ENCODE measurements around the gene DCDC1.

DCDC1 gene

GRCh38 chr11:31236143-31236542 lies 133.4 kb downstream of the DCDC1 start:
- no peak for DNase-seq (ENCODE audit: low spot score)

DNA sequence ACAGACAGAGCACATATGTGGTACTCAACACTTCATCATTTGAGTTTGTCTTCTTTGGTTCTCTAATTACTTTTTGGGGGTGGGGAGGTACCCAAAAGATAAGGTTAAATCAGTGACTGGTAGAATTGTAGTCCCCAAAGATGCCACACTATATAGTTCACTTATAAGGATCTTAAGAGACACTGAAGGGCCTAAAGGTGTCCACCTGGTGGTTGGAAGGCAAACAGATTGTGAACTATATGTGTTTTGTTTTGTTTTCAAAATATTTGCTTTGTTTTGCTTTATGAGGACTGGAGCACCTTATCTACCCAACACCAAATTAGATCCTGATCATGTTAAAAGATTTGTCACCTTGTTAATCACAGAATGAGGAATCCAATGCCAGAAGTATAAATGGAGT lies 136.1 kb downstream of the DCDC1 start:
- peak; percentile 20 for DNase-seq (ENCODE audit: low spot score)

GRCh38 chr11:31231601-31232000 lies 137.9 kb downstream of the DCDC1 start:
- no peak for DNase-seq (ENCODE audit: low spot score)

- DNase-seq (ENCODE audit: low spot score): no peak
These were observed 150.7 kb downstream of the DCDC1 start for GRCh38 chr11:31218847-31219246.

DNA sequence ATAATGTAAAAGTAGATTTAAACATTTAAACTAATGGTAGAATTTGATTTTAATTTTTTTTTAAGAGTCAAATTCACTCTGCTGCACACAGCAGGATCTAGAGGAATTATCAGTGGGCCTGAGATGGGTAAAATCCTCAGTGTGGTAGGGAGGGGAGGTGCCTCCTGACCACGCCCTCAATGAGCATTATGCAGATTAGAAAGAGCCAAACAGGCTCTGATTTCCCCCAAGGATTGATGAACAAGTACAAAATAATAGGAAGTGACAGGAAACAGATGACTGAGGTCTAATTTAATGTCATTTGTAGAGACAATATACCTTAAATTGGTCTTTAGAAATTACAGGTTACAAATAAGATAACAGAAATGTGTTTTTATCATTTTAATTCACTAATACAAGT lies 155.2 kb downstream of the DCDC1 start:
- DNase-seq (ENCODE audit: low spot score): peak; percentile 42

DNA sequence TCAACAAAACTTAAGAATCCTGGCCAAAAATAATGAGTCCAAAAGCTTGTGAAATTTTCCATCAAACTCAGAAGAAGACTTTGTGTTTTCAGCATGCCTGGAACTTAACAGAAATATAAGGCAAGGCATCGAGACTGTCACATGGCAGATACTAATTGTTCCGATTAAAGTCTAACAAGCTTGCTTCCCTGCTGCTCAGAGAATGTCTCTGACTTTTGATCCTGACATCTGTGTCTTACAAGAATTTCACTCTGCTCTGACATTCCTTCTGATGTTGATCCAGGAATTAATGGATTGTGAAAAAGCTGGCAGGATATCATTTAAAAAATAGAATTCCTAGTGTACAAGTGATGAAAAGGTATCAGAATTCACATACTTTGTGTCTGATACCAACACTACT lies 170.2 kb downstream of the DCDC1 start:
- no peak for DNase-seq (ENCODE audit: low spot score)

GRCh38 chr11:31173926-31174680 lies 195.4 kb downstream of the DCDC1 start:
- no peak for DNase-seq (ENCODE audit: low spot score)

GRCh38 chr11:31160504-31161422 lies 208.8 kb downstream of the DCDC1 start:
- no peak for DNase-seq (ENCODE audit: low spot score)

DNA sequence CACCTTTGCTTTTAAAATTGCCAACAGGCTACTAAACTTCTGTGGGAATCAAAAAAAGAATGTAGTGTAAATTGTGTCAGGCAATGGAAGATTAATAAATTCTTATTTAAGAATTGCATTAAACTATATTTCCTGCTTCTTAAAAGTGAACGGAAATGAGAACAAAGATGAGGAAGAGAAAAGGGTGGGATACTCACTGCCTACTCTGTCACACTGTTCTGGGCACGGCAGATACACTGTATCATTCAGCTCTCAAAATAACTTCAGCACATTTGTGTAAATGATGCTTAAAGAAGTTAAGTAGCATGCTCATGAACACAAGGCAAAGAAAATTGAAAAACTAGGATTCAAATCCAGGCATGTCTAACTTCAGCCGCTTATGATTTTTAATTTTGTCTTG lies 218.7 kb downstream of the DCDC1 start:
- DNase-seq (ENCODE audit: low spot score): no peak

DNA sequence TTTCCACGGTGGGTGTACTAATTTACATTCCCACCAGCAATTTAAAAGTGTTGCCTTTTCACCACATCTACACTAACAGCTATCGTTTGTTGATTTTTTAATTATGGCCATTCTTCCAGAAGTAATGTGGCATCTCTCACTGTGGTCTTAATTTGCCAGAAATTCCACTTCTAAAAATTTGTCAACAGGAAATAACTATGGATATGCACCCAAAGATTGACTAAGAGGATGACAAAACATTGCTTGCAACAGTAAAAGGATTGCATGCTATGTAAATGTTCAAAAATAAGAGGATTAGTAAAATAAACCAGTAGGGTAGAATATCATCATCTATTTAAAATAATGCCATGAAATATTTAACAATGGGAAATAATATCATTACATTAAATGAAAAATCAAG lies 219.5 kb downstream of the DCDC1 start:
- no peak for DNase-seq (ENCODE audit: low spot score)

- DNase-seq (ENCODE audit: low spot score): no peak
These were observed 227.8 kb downstream of the DCDC1 start for GRCh38 chr11:31141789-31142188.

- DNase-seq (ENCODE audit: low spot score): no peak
These were observed 230.1 kb downstream of the DCDC1 start for GRCh38 chr11:31139479-31139878.

GRCh38 chr11:31132531-31133421 lies 236.8 kb downstream of the DCDC1 start:
- no peak for DNase-seq (ENCODE audit: low spot score)

- DNase-seq (ENCODE audit: low spot score): no peak
These were observed 237.8 kb downstream of the DCDC1 start for GRCh38 chr11:31131760-31132159.

DNA sequence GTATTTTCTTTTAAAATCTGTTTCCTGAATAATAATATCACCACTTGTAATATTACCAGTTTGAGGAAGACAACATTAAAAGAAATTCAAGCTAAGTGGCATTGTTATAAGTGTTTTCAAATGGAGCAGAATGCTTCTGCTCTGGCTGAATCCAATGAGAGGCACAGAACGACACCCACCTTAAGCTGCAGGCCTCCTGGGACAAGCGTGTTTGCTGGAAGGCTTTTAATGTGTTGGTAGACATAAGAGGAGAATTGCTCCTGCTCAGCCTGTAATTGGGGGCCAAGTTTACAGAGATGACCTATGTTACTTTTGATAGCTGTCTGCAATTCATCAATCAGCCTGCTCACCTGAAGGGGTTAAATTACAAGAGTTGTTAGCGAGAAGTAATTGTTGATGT lies 242.2 kb downstream of the DCDC1 start:
- no peak for DNase-seq (ENCODE audit: low spot score)

- no peak for DNase-seq (ENCODE audit: low spot score)
These were observed 249.1 kb downstream of the DCDC1 start for GRCh38 chr11:31120428-31120827.

GRCh38 chr11:31118566-31118965 lies 251.0 kb downstream of the DCDC1 start:
- no peak for DNase-seq (ENCODE audit: low spot score)

GRCh38 chr11:31117038-31117437 lies 252.5 kb downstream of the DCDC1 start:
- DNase-seq (ENCODE audit: low spot score): no peak

DNA sequence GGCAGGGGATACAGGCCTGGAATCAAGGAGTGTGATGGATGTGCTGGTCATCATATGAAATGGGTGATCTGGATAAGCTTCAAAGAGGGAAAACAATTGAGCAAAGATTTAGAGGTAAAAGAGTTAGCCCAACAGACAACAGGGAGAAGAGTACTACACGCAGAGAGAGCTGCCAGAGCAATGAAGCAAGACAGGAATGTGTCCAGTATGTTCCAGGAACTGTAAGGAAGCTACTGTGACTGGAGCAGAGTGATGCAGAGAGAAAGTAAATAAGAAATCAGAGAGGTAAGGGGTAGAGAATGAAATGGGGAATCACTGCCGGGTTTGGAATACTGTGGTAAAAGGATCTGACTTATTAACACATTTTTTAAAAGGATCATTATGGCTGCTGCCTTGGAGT lies 255.1 kb downstream of the DCDC1 start:
- no peak for DNase-seq (ENCODE audit: low spot score)

DNA sequence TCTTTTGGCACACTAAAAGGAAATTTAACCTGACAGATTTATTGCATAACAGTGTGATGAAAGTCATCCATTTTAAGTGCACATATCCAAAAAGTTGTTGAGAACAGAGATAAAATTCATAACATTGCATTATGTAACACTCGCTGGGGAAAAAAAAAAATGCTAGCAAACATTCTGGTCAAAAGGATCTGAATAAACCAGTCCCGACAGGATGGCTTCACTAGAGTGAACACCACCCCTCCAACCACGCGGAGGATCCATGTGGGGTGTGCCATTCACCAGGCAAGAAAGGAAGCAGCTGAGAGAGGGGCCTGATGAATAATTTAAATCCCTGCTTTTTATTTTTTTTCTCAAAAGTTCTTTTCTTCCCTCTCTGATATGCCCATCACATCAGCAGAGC lies 258.7 kb downstream of the DCDC1 start:
- DNase-seq (ENCODE audit: low spot score): no peak

GRCh38 chr11:31109446-31109845 lies 260.1 kb downstream of the DCDC1 start:
- DNase-seq (ENCODE audit: low spot score): no peak

- DNase-seq (ENCODE audit: low spot score): no peak
These were observed 261.9 kb downstream of the DCDC1 start for GRCh38 chr11:31107649-31108048.
